GM18867 (cell line): ENCODE data around the gene LDHD.

Experiments
- ATAC-seq: cut with Tn5 transposase; IDR thresholded peaks from one replicate; pipeline ENCODE4 v1.9.1; 2021; ENCODE audit warnings: mild to moderate bottlenecking, moderate library complexity; ENCODE audit not compliant: unreplicated experiment

The LDHD gene

GRCh38 chr16:75064403-75065148 is 52.0 kb downstream of the LDHD start:
- no peak for ATAC-seq

- no peak for ATAC-seq
Measured at GRCh38 chr16:75063549-75064088, 53.0 kb downstream of the LDHD start.

- no peak for ATAC-seq
Measured at GRCh38 chr16:75062976-75063346, 53.6 kb downstream of the LDHD start.

DNA sequence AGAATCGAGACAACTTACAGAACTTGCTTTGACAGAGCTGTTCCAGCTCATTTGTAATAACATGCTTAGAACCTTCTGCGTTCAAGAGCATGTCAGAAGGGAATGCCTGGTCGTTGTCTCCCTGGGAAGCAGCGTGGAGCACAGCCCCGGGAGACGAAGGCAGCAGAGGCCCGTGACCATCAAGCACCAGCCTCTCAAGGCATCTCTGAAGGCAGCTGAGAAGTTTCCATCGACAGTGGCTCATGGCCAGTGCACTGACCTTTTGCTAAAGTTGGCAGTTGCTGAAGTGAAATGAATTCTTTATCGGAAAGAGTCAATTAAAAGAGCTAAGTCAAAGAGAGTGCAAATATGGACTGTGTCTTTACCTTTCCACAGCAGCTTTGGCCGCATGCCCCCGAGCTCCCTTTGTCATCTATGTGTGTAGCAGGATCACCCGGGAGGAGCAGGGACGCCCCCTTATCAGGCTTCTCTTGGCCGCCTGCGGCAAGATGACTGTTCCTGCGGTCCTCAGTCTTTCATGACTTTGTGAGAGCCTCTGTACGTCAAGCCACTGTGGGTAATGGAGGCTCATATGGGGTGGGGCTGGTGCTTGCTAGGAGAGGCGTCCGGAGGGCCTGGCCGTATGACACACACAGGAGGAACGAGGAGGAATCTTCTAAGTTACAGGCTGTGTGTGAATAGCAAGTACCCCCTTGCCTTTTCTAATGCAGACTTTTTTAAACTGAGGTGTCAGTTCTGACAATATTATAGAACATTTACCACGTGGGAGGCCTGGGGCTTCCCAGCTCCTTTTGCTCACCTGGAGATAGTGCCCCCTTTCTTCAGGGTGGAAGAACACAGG is 54.2 kb downstream of the LDHD start:
- no peak for ATAC-seq
